Mesenteric fat pad (tissue), 1 donor: ENCODE results near the gene TFG. TPM values are rescaled to one million over a fixed set of nuclear protein-coding genes. Genes with fewer than 3 reads are reported as not detected.

Experiments
- DNase-seq: peaks from one replicate; pipeline ENCODE4 v3.0.0-alpha.2; 2020; ENCODE audit warnings: low spot score
- total RNA-seq: library from RNA; stranded (reverse); fragmentation: NEBNext Ultra II Directional; extraction: Animal tissue kit (Norgen Biotek cat#: 25700); gene quantifications from one replicate; pipeline ENCODE4 v1.2.1, GENCODE V29; 2021
- donor health status: DM: yes; HTN: yes; CAD: no.

TFG gene
- total RNA-seq, 1 donor from 2014 or later, result 83.1 TPM

GRCh38 chr3:100796556-100796955 lies 87.3 kb downstream of the TFG start:
- DNase-seq, result no peak

- DNase-seq, result no peak
Measured at GRCh38 chr3:100798012-100798411, 88.7 kb downstream of the TFG start.

Other genes with a start within 250 kb of the TFG start
- gene TMEM45A, start 216.9 kb upstream of the TFG start, total RNA-seq, result 32.0 TPM
- gene ADGRG7, start 99.9 kb upstream of the TFG start, total RNA-seq, result not detected